HG02852 (cell line): Measurements from ENCODE around the gene TRIOBP.

Experiments used
- ATAC-seq: cut with Tn5 transposase; IDR thresholded peaks from one replicate; pipeline ENCODE4 v1.9.1; 2021; ENCODE audit warnings: mild to moderate bottlenecking, moderate library complexity; ENCODE audit not compliant: unreplicated experiment

The TRIOBP gene

GRCh38 chr22:37823134-37823985 lies 126.5 kb downstream of the TRIOBP start, which contains the start of gene GALR3:
Gene GALR3 (plus strand): TSS chr22:37823382. CDS start chr22:37823407, 25 bp downstream.
- no peak for ATAC-seq

- ATAC-seq, result no peak
Measured at GRCh38 chr22:37824674-37825641, 128.1 kb downstream of the TRIOBP start.
